IMR-90 (cell line): ENCODE data around the gene CCDC27. TPM values are rescaled to one million over a fixed set of nuclear protein-coding genes. Genes with fewer than 3 reads are reported as not detected.

Source experiments
- ATAC-seq: fragments of 200-7000 bp; cut with Tn5 transposase; 2 replicates; pipeline ENCODE4 v1.9.1; 2020; ENCODE audit warnings: low read depth, mild to moderate bottlenecking, moderate library complexity
- BruUV-seq: library from RNA; stranded (reverse); fragments of 400-500 nt; replicated peaks from 2 replicates; lab custom pipeline; 2021; lab: Mats Ljungman, UMichigan
- CTCF ChIA-PET: fragments of 300-600 bp; formaldehyde crosslinking; extraction: SDS; loops from one replicate; lab custom pipeline; 2021; ENCODE audit warnings: antibody characterized with exemption; lab: Yijun Ruan, JAX
- POLR2A ChIA-PET: fragments of 300-600 bp; sonication (Branson Sonifier 250); formaldehyde crosslinking; loops from one replicate; lab custom pipeline; 2022; ENCODE audit warnings: antibody characterized with exemption; ENCODE audit not compliant: unreplicated experiment; lab: Charles Lee
- DNase-seq: peaks from one replicate; pipeline ENCODE4 v3.0.0; 2013
- H2AFZ ChIP-seq: replicated peaks from 2 replicates; pipeline ENCODE3; 2013; ENCODE audit warnings: low read length, mild to moderate bottlenecking; ENCODE audit not compliant: poor library complexity
- H2AK5ac ChIP-seq: 2 replicates; pipeline ENCODE4 v1.6.1; 2013; ENCODE audit warnings: low read depth, low read length, inconsistent platforms
- H2AK9ac ChIP-seq: replicated peaks from 2 replicates; pipeline ENCODE3; 2013; ENCODE audit warnings: mild to moderate bottlenecking, low read depth, low read length, moderate library complexity; ENCODE audit not compliant: poor library complexity
- H2BK120ac ChIP-seq: 2 replicates; pipeline ENCODE4 v1.6.1; 2013; ENCODE audit warnings: low read depth, low read length, inconsistent platforms
- H2BK15ac ChIP-seq: 3 replicates; pipeline ENCODE4 v1.6.1; 2013; ENCODE audit warnings: low read depth, low read length, inconsistent platforms
- H2BK20ac ChIP-seq: 2 replicates; pipeline ENCODE4 v1.6.1; 2013; ENCODE audit warnings: low read depth, mild to moderate bottlenecking, inconsistent platforms, low read length, moderate library complexity
- H2BK5ac ChIP-seq: 2 replicates; pipeline ENCODE4 v1.6.1; 2013; ENCODE audit warnings: mild to moderate bottlenecking, low read depth, low read length, inconsistent platforms; ENCODE audit not compliant: poor library complexity, severe bottlenecking
- H3K14ac ChIP-seq: replicated peaks from 2 replicates; pipeline ENCODE4 v1.6.1; 2013; ENCODE audit warnings: low read depth, low read length, inconsistent platforms
- H3K18ac ChIP-seq: 2 replicates; pipeline ENCODE4 v1.6.1; 2013; ENCODE audit warnings: low read depth, low read length, control low read depth
- H3K23ac ChIP-seq: 2 replicates; pipeline ENCODE4 v1.6.1; 2013; ENCODE audit warnings: low read depth, low read length, inconsistent platforms
- H3K27ac ChIP-seq: 2 replicates; pipeline ENCODE4 v1.5.1; 2013; ENCODE audit warnings: mild to moderate bottlenecking, control low read depth, low read length; ENCODE audit not compliant: insufficient read depth
- H3K27me3 ChIP-seq: 2 replicates; pipeline ENCODE4 v1.6.1; 2013; ENCODE audit warnings: low read length; ENCODE audit not compliant: control insufficient read depth, insufficient read depth
- H3K36me3 ChIP-seq: 2 replicates; pipeline ENCODE4 v1.6.1; 2013; ENCODE audit warnings: low read length, mixed read lengths; ENCODE audit not compliant: control insufficient read depth, insufficient read depth
- H3K4ac ChIP-seq: 2 replicates; pipeline ENCODE4 v1.6.1; 2013; ENCODE audit warnings: low read depth, low read length, inconsistent platforms
- H3K4me1 ChIP-seq: 2 replicates; pipeline ENCODE4 v1.6.1; 2013; ENCODE audit warnings: low read length, mixed read lengths; ENCODE audit not compliant: control insufficient read depth, insufficient read depth
- H3K4me2 ChIP-seq: 2 replicates; pipeline ENCODE4 v1.6.1; 2013; ENCODE audit warnings: low read depth, mild to moderate bottlenecking, control low read depth, low read length, moderate library complexity
- H3K4me3 ChIP-seq: 2 replicates; pipeline ENCODE4 v1.5.1; 2013; ENCODE audit warnings: low read depth, mild to moderate bottlenecking, control low read depth, low read length, moderate library complexity; ENCODE audit not compliant: insufficient read depth
- H3K56ac ChIP-seq: 2 replicates; pipeline ENCODE4 v1.6.1; 2013; ENCODE audit warnings: low read length, inconsistent platforms; ENCODE audit not compliant: insufficient read depth; ENCODE audit errors: extremely low read depth
- H3K79me1 ChIP-seq, 2 experiments: 2 replicates each; pipeline ENCODE4 v1.6.1; 2013; ENCODE audit warnings: low read length in 2 of 2, inconsistent platforms in 1 of 2, low read depth in 1 of 2
- H3K9ac ChIP-seq: 2 replicates; pipeline ENCODE4 v1.6.1; 2013; ENCODE audit warnings: low read depth, low read length, control low read depth
- H3K9me1 ChIP-seq: 2 replicates; pipeline ENCODE4 v1.6.1; 2013; ENCODE audit warnings: low read length, inconsistent platforms; ENCODE audit not compliant: insufficient read depth
- H3K9me3 ChIP-seq: 2 replicates; pipeline ENCODE4 v1.6.1; 2013; ENCODE audit warnings: low read length; ENCODE audit not compliant: control insufficient read depth, insufficient read depth
- H4K20me1 ChIP-seq: 2 replicates; pipeline ENCODE4 v1.6.1; 2013; ENCODE audit warnings: low read length, inconsistent platforms; ENCODE audit not compliant: insufficient read depth
- H4K5ac ChIP-seq: 2 replicates; pipeline ENCODE4 v1.6.1; 2013; ENCODE audit warnings: mild to moderate bottlenecking, low read depth, low read length, control low read depth
- H4K8ac ChIP-seq, 2 experiments: 2 replicates each; pipeline ENCODE4 v1.6.1; 2013; ENCODE audit warnings: low read depth in 2 of 2, low read length in 2 of 2, control low read depth in 1 of 2, inconsistent platforms in 1 of 2
- H4K91ac ChIP-seq: 2 replicates; pipeline ENCODE4 v1.6.1; 2013; ENCODE audit warnings: low read depth, low read length, inconsistent platforms; ENCODE audit not compliant: insufficient read depth
- BHLHE40 ChIP-seq: fragments of 150-350 bp; IDR thresholded peaks from 2 replicates; pipeline ENCODE4 v1.6.1; 2016; ENCODE audit warnings: mild to moderate bottlenecking, low read depth, low read length
- CEBPB ChIP-seq: IDR thresholded peaks from 2 replicates; pipeline ENCODE4 v1.6.1; 2012; ENCODE audit warnings: low read depth, low read length, improper control_type of control experiment
- CHD1 ChIP-seq: IDR thresholded peaks from 2 replicates; pipeline ENCODE4 v1.6.1; 2012; ENCODE audit warnings: low read depth, low read length, improper control_type of control experiment
- CTCF ChIP-seq: conservative IDR thresholded peaks from 2 replicates; pipeline ENCODE4 v1.5.1; 2012; ENCODE audit warnings: mild to moderate bottlenecking, low read depth, low read length, improper control_type of control experiment
- ELK1 ChIP-seq: fragments of 150-350 bp; IDR thresholded peaks from 2 replicates; pipeline ENCODE4 v1.6.1; 2016; ENCODE audit warnings: low read depth, mild to moderate bottlenecking, low read length, moderate library complexity, borderline replicate concordance
- FOS ChIP-seq: fragments of 150-350 bp; IDR thresholded peaks from 2 replicates; pipeline ENCODE4 v1.6.1; 2016; ENCODE audit warnings: low read depth, low read length
- MAFK ChIP-seq: IDR thresholded peaks from 2 replicates; pipeline ENCODE4 v1.6.1; 2012; ENCODE audit warnings: low read depth, low read length, improper control_type of control experiment
- MAZ ChIP-seq: IDR thresholded peaks from 2 replicates; pipeline ENCODE4 v1.6.1; 2012; ENCODE audit warnings: low read depth, mild to moderate bottlenecking, low read length, improper control_type of control experiment, moderate library complexity, borderline replicate concordance
- NFE2L2 ChIP-seq: fragments of 150-350 bp; IDR thresholded peaks from 2 replicates; pipeline ENCODE4 v1.6.1; 2016; ENCODE audit warnings: low read depth, mild to moderate bottlenecking, low read length
- POLR2A ChIP-seq: IDR thresholded peaks from 2 replicates; pipeline ENCODE4 v1.6.1; 2012; ENCODE audit warnings: mild to moderate bottlenecking, low read depth, low read length
- RAD21 ChIP-seq: IDR thresholded peaks from 2 replicates; pipeline ENCODE4 v1.6.1; 2012; ENCODE audit warnings: low read length, improper control_type of control experiment
- RCOR1 ChIP-seq: IDR thresholded peaks from 2 replicates; pipeline ENCODE4 v1.6.1; 2012; ENCODE audit warnings: mild to moderate bottlenecking, low read length, improper control_type of control experiment; ENCODE audit not compliant: insufficient replicate concordance
- RFX5 ChIP-seq: IDR thresholded peaks from 2 replicates; pipeline ENCODE4 v1.8.0; 2012; ENCODE audit warnings: low read depth, mild to moderate bottlenecking, low read length, moderate library complexity
- SMC3 ChIP-seq: fragments of 150-350 bp; IDR thresholded peaks from 2 replicates; pipeline ENCODE4 v1.6.1; 2016; ENCODE audit warnings: low read depth, mild to moderate bottlenecking, antibody characterized with exemption, low read length, moderate library complexity
- USF2 ChIP-seq: fragments of 150-350 bp; IDR thresholded peaks from 2 replicates; pipeline ENCODE4 v1.6.1; 2017; ENCODE audit warnings: mild to moderate bottlenecking, antibody characterized with exemption, low read length, low read depth
- WGBS, 2 experiments: methylation state at CpG; one replicate each; pipeline versions ENCODE4 v1.1.5 to v1.1.7; 2013; ENCODE audit warnings: missing lambda C conversion rate in 2 of 2; ENCODE audit not compliant: insufficient read length in 1 of 2; ENCODE audit errors: extremely low coverage in 2 of 2; 5-methylcytosine and 5-hydroxymethylcytosine counted together
- dilution Hi-C: fragments of 300-500 bp; cut with HindIII; formaldehyde crosslinking; loops from one replicate; pipeline ENCODE4 v1.14.3; 2018; ENCODE audit warnings: low sequenced_read_pairs; ENCODE audit not compliant: unreplicated experiment
- in situ Hi-C: fragments of 300-500 bp; cut with MboI; formaldehyde crosslinking; loops from 3 replicates; pipeline ENCODE4 v1.14.3; 2019; ENCODE audit warnings: low sequenced_read_pairs, inconsistent platforms, mixed read lengths
- intact Hi-C: fragments of 100-400 bp; cut with micrococcal nuclease; formaldehyde crosslinking; loops from 2 replicates; pipeline ENCODE4 v1.10.0; 2022
- polyA plus RNA-seq, 3 experiments: library from polyadenylated mRNA; depleted of rRNA; stranded (reverse); fragments of >200 nt; gene quantifications; 2 replicates each; pipeline ENCODE4 v1.2.3, GENCODE V29; 2012; ENCODE audit warnings: low replicate concordance in 1 of 3
- total RNA-seq: library from RNA; depleted of rRNA; stranded (reverse); fragments of >200 nt; gene quantifications from 2 replicates; pipeline ENCODE4 v1.2.3, GENCODE V29; 2012

The CCDC27 gene
- total and polyA plus RNA-seq, 2 of the 4 experiments (the other 2 are of a cell fraction): not detected

GRCh38 chr1:3743421-3743820, 8.8 kb upstream of the CCDC27 start:
- 100% methylated on average over 2 of the region's 4 CpGs; no CpG with 5 or more reads in 1 of the 2 experiments for WGBS, 2 experiments
- Histone ChIP-seq H2BK20ac (no peak overlapping the region), H2BK5ac (no peak overlapping the region), H4K5ac (no peak overlapping the region), H3K9me1 (peaks cover 10% of the 10 kb centered on the region; the same call in 1 of the 2 replicates), H4K20me1 (no peaks in the 10 kb centered on the region; the same call in 1 of the 2 replicates), H3K4me2 (no peak overlapping the region), H2AK9ac (no peak overlapping the region), H2BK120ac (no peak overlapping the region), H2AFZ (no peak overlapping the region), H3K9me3 (no peaks in the 10 kb centered on the region), H3K4me3 (no peak overlapping the region), H2BK15ac (no peak overlapping the region), H4K91ac (no peak overlapping the region), H3K4ac (no peak overlapping the region), H3K79me1 (peaks cover 15 to 27% of the 10 kb centered on the region in 2 experiments), H2AK5ac (no peak overlapping the region), H3K4me1 (peaks cover 8% of the 10 kb centered on the region; the same call in 1 of the 2 replicates), H4K8ac (no peak overlapping the region), H3K23ac (no peak overlapping the region), H3K27ac (no peak overlapping the region), H3K36me3 (peaks cover 34% of the 10 kb centered on the region), H3K27me3 (no peaks in the 10 kb centered on the region), H3K56ac (no peak overlapping the region), H3K14ac (no peak overlapping the region), H3K9ac (no peak overlapping the region), H3K18ac (no peak overlapping the region)
- ATAC-seq (no peak), DNase-seq (no peak)
- dilution Hi-C loops (no loop called here), intact Hi-C loops (no loop called here), in situ Hi-C loops (no loop called here)
- TF ChIP-seq POLR2A (no peak), RFX5 (no peak), MAZ (no peak), CHD1 (no peak), FOS (no peak), RAD21 (no peak), NFE2L2 (no peak), MAFK (no peak), CTCF (no peak), ELK1 (no peak), SMC3 (no peak), RCOR1 (no peak), BHLHE40 (no peak), CEBPB (no peak), USF2 (no peak)
- BruUV-seq: no TSS peak
- ChIA-PET CTCF (no interaction called here), POLR2A (no interaction called here)
